SK-N-SH (cell line): Measurements from ENCODE around the gene EFCAB6.

Source experiments
- GABPA ChIP-seq: IDR thresholded peaks from 2 replicates; pipeline ENCODE4 v1.4.0; 2012; ENCODE audit warnings: low read depth, mild to moderate bottlenecking
- RCOR1 ChIP-seq: fragments of 150-350 bp; IDR thresholded peaks from 2 replicates; pipeline ENCODE4 v1.6.1; 2017; ENCODE audit warnings: antibody characterized with exemption, low read length
- TF ChIP-seq, protein P1 (sequence below): fragments of 200-600 bp; sonication (generic); IDR thresholded peaks from 2 replicates; pipeline ENCODE4 v1.6.1; 2017; ENCODE audit warnings: antibody characterized with exemption, mild to moderate bottlenecking, moderate library complexity
- TF ChIP-seq, protein P2 (sequence below): IDR thresholded peaks from 2 replicates; pipeline ENCODE4 v1.6.1; 2012; ENCODE audit warnings: mild to moderate bottlenecking, low read depth, low read length, moderate library complexity

DNA sequence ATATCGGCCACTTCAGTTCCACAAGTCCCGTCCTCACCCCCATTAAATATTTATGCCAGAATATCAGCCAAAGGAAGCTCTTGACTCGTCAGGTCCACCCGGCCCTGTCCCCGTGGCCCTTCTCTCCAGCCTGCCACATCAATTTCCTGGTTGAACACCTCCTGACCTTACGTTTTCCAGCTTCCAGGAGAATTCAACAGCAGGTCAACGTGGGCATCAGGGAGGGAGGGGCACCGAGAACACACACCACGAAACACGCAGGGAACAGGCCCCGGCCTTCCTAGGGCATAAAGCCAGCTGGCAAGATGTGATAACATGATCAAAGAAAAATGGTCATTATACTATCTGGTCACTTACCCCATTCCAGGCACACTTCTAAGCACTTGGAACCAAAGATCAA is 34.9 kb upstream of the EFCAB6 start:
- TF ChIP-seq, protein P1, sequence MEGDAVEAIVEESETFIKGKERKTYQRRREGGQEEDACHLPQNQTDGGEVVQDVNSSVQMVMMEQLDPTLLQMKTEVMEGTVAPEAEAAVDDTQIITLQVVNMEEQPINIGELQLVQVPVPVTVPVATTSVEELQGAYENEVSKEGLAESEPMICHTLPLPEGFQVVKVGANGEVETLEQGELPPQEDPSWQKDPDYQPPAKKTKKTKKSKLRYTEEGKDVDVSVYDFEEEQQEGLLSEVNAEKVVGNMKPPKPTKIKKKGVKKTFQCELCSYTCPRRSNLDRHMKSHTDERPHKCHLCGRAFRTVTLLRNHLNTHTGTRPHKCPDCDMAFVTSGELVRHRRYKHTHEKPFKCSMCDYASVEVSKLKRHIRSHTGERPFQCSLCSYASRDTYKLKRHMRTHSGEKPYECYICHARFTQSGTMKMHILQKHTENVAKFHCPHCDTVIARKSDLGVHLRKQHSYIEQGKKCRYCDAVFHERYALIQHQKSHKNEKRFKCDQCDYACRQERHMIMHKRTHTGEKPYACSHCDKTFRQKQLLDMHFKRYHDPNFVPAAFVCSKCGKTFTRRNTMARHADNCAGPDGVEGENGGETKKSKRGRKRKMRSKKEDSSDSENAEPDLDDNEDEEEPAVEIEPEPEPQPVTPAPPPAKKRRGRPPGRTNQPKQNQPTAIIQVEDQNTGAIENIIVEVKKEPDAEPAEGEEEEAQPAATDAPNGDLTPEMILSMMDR, result no peak
- TF ChIP-seq, protein P2, sequence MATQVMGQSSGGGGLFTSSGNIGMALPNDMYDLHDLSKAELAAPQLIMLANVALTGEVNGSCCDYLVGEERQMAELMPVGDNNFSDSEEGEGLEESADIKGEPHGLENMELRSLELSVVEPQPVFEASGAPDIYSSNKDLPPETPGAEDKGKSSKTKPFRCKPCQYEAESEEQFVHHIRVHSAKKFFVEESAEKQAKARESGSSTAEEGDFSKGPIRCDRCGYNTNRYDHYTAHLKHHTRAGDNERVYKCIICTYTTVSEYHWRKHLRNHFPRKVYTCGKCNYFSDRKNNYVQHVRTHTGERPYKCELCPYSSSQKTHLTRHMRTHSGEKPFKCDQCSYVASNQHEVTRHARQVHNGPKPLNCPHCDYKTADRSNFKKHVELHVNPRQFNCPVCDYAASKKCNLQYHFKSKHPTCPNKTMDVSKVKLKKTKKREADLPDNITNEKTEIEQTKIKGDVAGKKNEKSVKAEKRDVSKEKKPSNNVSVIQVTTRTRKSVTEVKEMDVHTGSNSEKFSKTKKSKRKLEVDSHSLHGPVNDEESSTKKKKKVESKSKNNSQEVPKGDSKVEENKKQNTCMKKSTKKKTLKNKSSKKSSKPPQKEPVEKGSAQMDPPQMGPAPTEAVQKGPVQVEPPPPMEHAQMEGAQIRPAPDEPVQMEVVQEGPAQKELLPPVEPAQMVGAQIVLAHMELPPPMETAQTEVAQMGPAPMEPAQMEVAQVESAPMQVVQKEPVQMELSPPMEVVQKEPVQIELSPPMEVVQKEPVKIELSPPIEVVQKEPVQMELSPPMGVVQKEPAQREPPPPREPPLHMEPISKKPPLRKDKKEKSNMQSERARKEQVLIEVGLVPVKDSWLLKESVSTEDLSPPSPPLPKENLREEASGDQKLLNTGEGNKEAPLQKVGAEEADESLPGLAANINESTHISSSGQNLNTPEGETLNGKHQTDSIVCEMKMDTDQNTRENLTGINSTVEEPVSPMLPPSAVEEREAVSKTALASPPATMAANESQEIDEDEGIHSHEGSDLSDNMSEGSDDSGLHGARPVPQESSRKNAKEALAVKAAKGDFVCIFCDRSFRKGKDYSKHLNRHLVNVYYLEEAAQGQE, result no peak
- TF ChIP-seq RCOR1, result no peak
- TF ChIP-seq GABPA, result no peak
